GM23338 (cell line): ENCODE results near the gene DACH1. TPM values are rescaled to one million over a fixed set of nuclear protein-coding genes. Genes with fewer than 3 reads are reported as not detected.

Source experiments
- ATAC-seq: fragments of 200-7000 bp; cut with Tn5 transposase; 3 replicates; pipeline ENCODE4 v1.9.1; 2020
- DNase-seq: peaks from one replicate; pipeline ENCODE4 v3.0.0-alpha.2; 2015; ENCODE audit warnings: low spot score
- H2AFZ ChIP-seq: fragments of 200-600 bp; sonication (generic); 2 replicates; pipeline ENCODE4 v1.8.0; 2016; ENCODE audit warnings: antibody characterized with exemption, mild to moderate bottlenecking, moderate library complexity
- H3F3A ChIP-seq: fragments of 200-600 bp; sonication (generic); replicated peaks from 2 replicates; pipeline ENCODE4 v1.8.0; 2017; ENCODE audit warnings: antibody characterized with exemption, mixed run types, low read depth
- H3K27ac ChIP-seq: fragments of 200-600 bp; sonication (generic); 2 replicates; pipeline ENCODE4 v1.6.1; 2016; ENCODE audit warnings: low read depth
- H3K27me3 ChIP-seq: fragments of 200-600 bp; sonication (generic); 2 replicates; pipeline ENCODE4 v1.8.0; 2016; ENCODE audit warnings: mild to moderate bottlenecking, mixed run types, moderate library complexity; ENCODE audit not compliant: insufficient read depth
- H3K36me3 ChIP-seq: fragments of 200-600 bp; sonication (generic); 2 replicates; pipeline ENCODE4 v1.8.0; 2016; ENCODE audit warnings: mild to moderate bottlenecking; ENCODE audit not compliant: insufficient read depth
- H3K4me1 ChIP-seq: fragments of 200-600 bp; sonication (generic); 2 replicates; pipeline ENCODE4 v1.8.0; 2016; ENCODE audit warnings: mild to moderate bottlenecking, moderate library complexity; ENCODE audit not compliant: insufficient read depth
- H3K4me2 ChIP-seq: fragments of 200-600 bp; sonication (generic); 2 replicates; pipeline ENCODE4 v1.7.1; 2017; ENCODE audit warnings: mixed run types
- H3K4me3 ChIP-seq: fragments of 200-600 bp; sonication (generic); 2 replicates; pipeline ENCODE4 v1.6.1; 2016; ENCODE audit warnings: mixed run types
- H3K79me2 ChIP-seq: fragments of 200-600 bp; sonication (generic); replicated peaks from 2 replicates; pipeline ENCODE4 v1.8.0; 2017; ENCODE audit warnings: mild to moderate bottlenecking; ENCODE audit not compliant: insufficient read depth
- H3K9me2 ChIP-seq: fragments of 200-600 bp; sonication (generic); 2 replicates; pipeline ENCODE4 v1.8.0; 2017; ENCODE audit not compliant: insufficient read depth
- H4K20me1 ChIP-seq: fragments of 200-600 bp; sonication (generic); replicated peaks from 2 replicates; pipeline ENCODE4 v1.8.0; 2017; ENCODE audit warnings: mild to moderate bottlenecking; ENCODE audit not compliant: insufficient read depth
- H3K27ac Mint-ChIP-seq: 2 replicates; pipeline ENCODE4 v1.8.0; 2020; ENCODE audit warnings: inconsistent platforms, mild to moderate bottlenecking, moderate library complexity, mixed read lengths
- H3K27me3 Mint-ChIP-seq: 3 replicates; pipeline ENCODE4 v1.8.0; 2022; ENCODE audit warnings: low read depth, mild to moderate bottlenecking, moderate library complexity, mixed read lengths, inconsistent platforms; ENCODE audit not compliant: insufficient read depth, poor library complexity
- H3K36me3 Mint-ChIP-seq: 3 replicates; pipeline ENCODE4 v1.8.0; 2021; ENCODE audit warnings: low read depth, mild to moderate bottlenecking, inconsistent platforms, moderate library complexity, mixed read lengths
- H3K4me1 Mint-ChIP-seq: 3 replicates; pipeline ENCODE4 v1.8.0; 2020; ENCODE audit warnings: mild to moderate bottlenecking, inconsistent platforms, mixed read lengths
- H3K4me3 Mint-ChIP-seq: 3 replicates; pipeline ENCODE4 v1.8.0; 2021; ENCODE audit warnings: moderate library complexity, mild to moderate bottlenecking, inconsistent platforms, mixed read lengths
- H3K9me3 Mint-ChIP-seq: 3 replicates; pipeline ENCODE4 v1.8.0; 2020; ENCODE audit warnings: moderate library complexity, mild to moderate bottlenecking, inconsistent platforms, mixed read lengths
- CREB1 ChIP-seq: fragments of 250-450 bp; sonication (Bioruptor Pico); IDR thresholded peaks from 2 replicates; pipeline ENCODE4 v1.5.0; 2020; ENCODE audit warnings: low read depth, mild to moderate bottlenecking, moderate library complexity
- CTCF ChIP-seq, 2 experiments: fragments of 200-600 bp in 1 of 2; sonication (generic) in 1 of 2; conservative IDR thresholded peaks; 2 replicates each; pipeline versions ENCODE4 v1.5.1 to v1.6.1; 2016 to 2017; ENCODE audit warnings: antibody characterized with exemption in 2 of 2, low read depth in 2 of 2, mild to moderate bottlenecking in 2 of 2, moderate library complexity in 1 of 2
- ETS1 ChIP-seq: IDR thresholded peaks from 2 replicates; pipeline ENCODE4 v1.6.1; 2016; ENCODE audit warnings: antibody characterized with exemption
- EZH2 ChIP-seq: fragments of 200-600 bp; sonication (generic); IDR thresholded peaks from one replicate; pipeline ENCODE4 v1.8.0; 2017; ENCODE audit warnings: antibody characterized with exemption, mild to moderate bottlenecking, low read depth; ENCODE audit not compliant: unreplicated experiment
- EZH2phosphoT487 ChIP-seq: fragments of 200-600 bp; sonication (generic); IDR thresholded peaks from one replicate; pipeline ENCODE4 v1.8.1; 2018; ENCODE audit warnings: antibody characterized with exemption; ENCODE audit not compliant: unreplicated experiment
- JUNB ChIP-seq: IDR thresholded peaks from one replicate; pipeline ENCODE4 v1.6.1; 2016; ENCODE audit warnings: antibody characterized with exemption; ENCODE audit not compliant: unreplicated experiment
- NANOG ChIP-seq: IDR thresholded peaks from 2 replicates; pipeline ENCODE4 v1.6.1; 2016; ENCODE audit warnings: antibody characterized with exemption, borderline replicate concordance
- POLR2AphosphoS5 ChIP-seq: IDR thresholded peaks from 2 replicates; pipeline ENCODE4 v1.6.1; 2016; ENCODE audit warnings: antibody characterized with exemption, low read depth
- REST ChIP-seq: IDR thresholded peaks from one replicate; pipeline ENCODE4 v1.6.1; 2018; ENCODE audit warnings: antibody characterized with exemption; ENCODE audit not compliant: unreplicated experiment
- STAT1 ChIP-seq: IDR thresholded peaks from one replicate; pipeline ENCODE4 v1.6.1; 2016; ENCODE audit warnings: antibody characterized with exemption; ENCODE audit not compliant: unreplicated experiment
- ZNF114 ChIP-seq: fragments of 250-450 bp; sonication (Bioruptor Pico); IDR thresholded peaks from 2 replicates; pipeline ENCODE4 v1.5.0; 2020; ENCODE audit warnings: mild to moderate bottlenecking, moderate library complexity
- ZNF331 ChIP-seq: fragments of 250-450 bp; sonication (Bioruptor Pico); IDR thresholded peaks from 2 replicates; pipeline ENCODE4 v1.5.0; 2020; ENCODE audit warnings: low read depth, mild to moderate bottlenecking, moderate library complexity
- ZNF462 ChIP-seq: fragments of 250-450 bp; sonication (Bioruptor Pico); IDR thresholded peaks from 2 replicates; pipeline ENCODE4 v1.5.0; 2020; ENCODE audit warnings: mild to moderate bottlenecking, moderate library complexity
- polyA plus RNA-seq: library from polyadenylated mRNA; unstranded; fragments of >200 nt; fragmentation: Nextera tagmentation; extraction: Ambion mirVana; gene quantifications from 2 replicates; pipeline ENCODE4 v1.2.1, GENCODE V29; 2016
- total RNA-seq: library from RNA; depleted of rRNA; stranded (reverse); fragments of >200 nt; shearing (Covaris generic); gene quantifications from 2 replicates; pipeline ENCODE4 v1.2.3, GENCODE V29; 2014

The DACH1 gene
- total and polyA plus RNA-seq, 2 experiments from 2014 or later, result 0.45 to 0.57 TPM

- no peaks in the 10 kb centered on the region for H4K20me1 ChIP-seq
Observed at GRCh38 chr13:71643448-71643860, 223.6 kb downstream of the DACH1 start.

More at GRCh38 chr13:71643448-71643860, 223.6 kb downstream of the DACH1 start:
- DNase-seq, result no peak
- H3K4me1 Mint-ChIP-seq, result peaks cover 18% of the 10 kb centered on the region
- no peak for TF ChIP-seq NANOG
- TF ChIP-seq ETS1, result no peak
- no peak for TF ChIP-seq ZNF462
- TF ChIP-seq POLR2AphosphoS5, result no peak
- TF ChIP-seq JUNB, result no peak
- no peak for TF ChIP-seq CREB1 (CRISPR knock-in tag)
- TF ChIP-seq STAT1, result no peak
- no peak for TF ChIP-seq ZNF114 (CRISPR knock-in tag)
- no peak for TF ChIP-seq EZH2phosphoT487
- no peak for TF ChIP-seq EZH2
- TF ChIP-seq CTCF (conservative IDR thresholded peaks at IDR 0.05; ENCODE audit: low read depth in 2 of 2), result no peak
- no peak for TF ChIP-seq ZNF331 (CRISPR knock-in tag)
- no peak for TF ChIP-seq REST
- no peaks in the 10 kb centered on the region for H3F3A ChIP-seq
- no peak overlapping the region for H2AFZ ChIP-seq
- no peaks in the 10 kb centered on the region for H3K79me2 ChIP-seq
- no peaks in the 10 kb centered on the region for H3K36me3 Mint-ChIP-seq
- H3K4me3 ChIP-seq, result no peak overlapping the region
- H3K9me2 ChIP-seq, result no peaks in the 10 kb centered on the region
- no peaks in the 10 kb centered on the region for H3K27me3 ChIP-seq
- H3K27ac ChIP-seq, result no peak overlapping the region
- H3K9me3 Mint-ChIP-seq, result no peaks in the 10 kb centered on the region
- peaks cover 2% of the 10 kb centered on the region for H3K27me3 Mint-ChIP-seq
- no peak overlapping the region for H3K4me2 ChIP-seq
- no peaks in the 10 kb centered on the region for H3K36me3 ChIP-seq
- ATAC-seq, result no peak
- no peak overlapping the region for H3K27ac Mint-ChIP-seq
- no peaks in the 10 kb centered on the region for H3K4me1 ChIP-seq
- no peak overlapping the region for H3K4me3 Mint-ChIP-seq
